ENCODE measurements around the gene EXOC6B.

- TF ChIP-seq, protein P1, sequence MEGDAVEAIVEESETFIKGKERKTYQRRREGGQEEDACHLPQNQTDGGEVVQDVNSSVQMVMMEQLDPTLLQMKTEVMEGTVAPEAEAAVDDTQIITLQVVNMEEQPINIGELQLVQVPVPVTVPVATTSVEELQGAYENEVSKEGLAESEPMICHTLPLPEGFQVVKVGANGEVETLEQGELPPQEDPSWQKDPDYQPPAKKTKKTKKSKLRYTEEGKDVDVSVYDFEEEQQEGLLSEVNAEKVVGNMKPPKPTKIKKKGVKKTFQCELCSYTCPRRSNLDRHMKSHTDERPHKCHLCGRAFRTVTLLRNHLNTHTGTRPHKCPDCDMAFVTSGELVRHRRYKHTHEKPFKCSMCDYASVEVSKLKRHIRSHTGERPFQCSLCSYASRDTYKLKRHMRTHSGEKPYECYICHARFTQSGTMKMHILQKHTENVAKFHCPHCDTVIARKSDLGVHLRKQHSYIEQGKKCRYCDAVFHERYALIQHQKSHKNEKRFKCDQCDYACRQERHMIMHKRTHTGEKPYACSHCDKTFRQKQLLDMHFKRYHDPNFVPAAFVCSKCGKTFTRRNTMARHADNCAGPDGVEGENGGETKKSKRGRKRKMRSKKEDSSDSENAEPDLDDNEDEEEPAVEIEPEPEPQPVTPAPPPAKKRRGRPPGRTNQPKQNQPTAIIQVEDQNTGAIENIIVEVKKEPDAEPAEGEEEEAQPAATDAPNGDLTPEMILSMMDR (IDR thresholded peaks at IDR 0.05), result no peak
- TF ChIP-seq POLR2AphosphoS5 (IDR thresholded peaks at IDR 0.05), result no peak
- TF ChIP-seq POLR2A (IDR thresholded peaks at IDR 0.05), result no peak
Measured at GRCh38 chr2:72238311-72238710, 587.5 kb downstream of the EXOC6B start.

Data from prostate gland (tissue), 2 donors.